Endothelial cell of umbilical vein (primary cell): ENCODE results near the gene CSRP1. TPM values are rescaled to one million over a fixed set of nuclear protein-coding genes. Genes with fewer than 3 reads are reported as not detected.
A peak's percentile ranks its signal among the peaks of the same experiment; 100 is the strongest.

ENCODE experiments used
- BruUV-seq: library from RNA; stranded (reverse); fragments of 400-500 nt; replicated peaks from 2 replicates; lab custom pipeline; 2021; lab: Mats Ljungman, UMichigan
- CTCF ChIA-PET: fragments of 300-600, 350-600 bp; sonication (Branson Sonifier 250); formaldehyde crosslinking; loops from one replicate; lab custom pipeline; 2021; ENCODE audit warnings: antibody characterized with exemption, inconsistent platforms; lab: Charles Lee
- POLR2A ChIA-PET: fragments of 300-600, 350-600 bp; sonication (Branson Sonifier 250); formaldehyde crosslinking; loops from one replicate; lab custom pipeline; 2021; ENCODE audit warnings: antibody characterized with exemption, inconsistent platforms; lab: Charles Lee
- DNase-seq: peaks from one replicate; pipeline ENCODE4 v3.0.0-alpha.2; 2011; ENCODE audit warnings: low read depth, low spot score
- FAIRE-seq: peaks from 2 replicates; lab custom pipeline; 2011; peaks lifted over from hg19 to GRCh38; lab: Jason Lieb, UNC
- H2AFZ ChIP-seq: 2 replicates; pipeline ENCODE4 v1.6.0; 2012; ENCODE audit warnings: low read depth, low read length, control low read depth, inconsistent platforms
- H3K27ac ChIP-seq: 2 replicates; pipeline ENCODE4 v1.5.1; 2011; ENCODE audit warnings: low read depth, mild to moderate bottlenecking, control low read depth, low read length, moderate library complexity; ENCODE audit not compliant: insufficient read depth
- H3K27me3 ChIP-seq, 2 experiments: 2 replicates each; pipeline versions ENCODE4 v1.6.0 to v1.6.1; 2011; ENCODE audit warnings: low read length in 2 of 2, mixed read lengths in 1 of 2; ENCODE audit not compliant: control insufficient read depth in 2 of 2, insufficient read depth in 2 of 2
- H3K36me3 ChIP-seq, 2 experiments: 2 replicates in 1 of 2; 3 replicates in 1 of 2; pipeline ENCODE4 v1.5.1; 2011; ENCODE audit warnings: low read length in 2 of 2, mild to moderate bottlenecking in 1 of 2, moderate library complexity in 1 of 2; ENCODE audit not compliant: control insufficient read depth in 2 of 2, insufficient read depth in 2 of 2; ENCODE audit errors: extremely low read depth in 1 of 2
- H3K4me1 ChIP-seq: 3 replicates; pipeline ENCODE4 v1.5.1; 2011; ENCODE audit warnings: mild to moderate bottlenecking, low read length; ENCODE audit not compliant: control insufficient read depth, insufficient read depth; ENCODE audit errors: extremely low read depth
- H3K4me2 ChIP-seq: 2 replicates; pipeline ENCODE4 v1.6.1; 2011; ENCODE audit warnings: low read length, control low read depth, mixed read lengths; ENCODE audit not compliant: insufficient read depth
- H3K4me3 ChIP-seq, 3 experiments: fragments of 200-600 bp in 1 of 3; sonication (generic), shearing (Covaris generic) in 1 of 3; replicated peaks in 1 of 3; 2 replicates each; pipeline ENCODE4 v1.5.1; 2011 to 2016; ENCODE audit warnings: control low read depth in 3 of 3, low read length in 3 of 3, mild to moderate bottlenecking in 2 of 3, inconsistent platforms in 1 of 3, low read depth in 1 of 3, moderate library complexity in 1 of 3; ENCODE audit not compliant: insufficient read depth in 1 of 3
- H3K79me2 ChIP-seq: 2 replicates; pipeline ENCODE4 v1.6.0; 2012; ENCODE audit warnings: low read length, inconsistent platforms; ENCODE audit not compliant: control insufficient read depth, insufficient read depth
- H3K9ac ChIP-seq: replicated peaks from 2 replicates; pipeline ENCODE3; 2011; ENCODE audit warnings: low read length, control low read depth; ENCODE audit not compliant: insufficient read depth; ENCODE audit errors: extremely low read depth
- H3K9me1 ChIP-seq: replicated peaks from 3 replicates; pipeline ENCODE4 v1.6.0; 2011; ENCODE audit warnings: mild to moderate bottlenecking, low read length; ENCODE audit not compliant: control insufficient read depth, insufficient read depth; ENCODE audit errors: extremely low read depth
- H3K9me3 ChIP-seq: replicated peaks from 2 replicates; pipeline ENCODE4 v1.5.1; 2012; ENCODE audit warnings: low read length, inconsistent platforms; ENCODE audit not compliant: control insufficient read depth, insufficient read depth
- H4K20me1 ChIP-seq: replicated peaks from 2 replicates; pipeline ENCODE3; 2011; ENCODE audit warnings: mild to moderate bottlenecking, low read length; ENCODE audit not compliant: control insufficient read depth, insufficient read depth; ENCODE audit errors: extremely low read depth
- EZH2 ChIP-seq: IDR thresholded peaks from 2 replicates; pipeline ENCODE4 v1.6.1; 2012; ENCODE audit warnings: borderline replicate concordance, low read depth, mild to moderate bottlenecking, moderate library complexity, low read length, inconsistent platforms; ENCODE audit not compliant: severe bottlenecking
- FOS ChIP-seq: IDR thresholded peaks from 2 replicates; pipeline ENCODE4 v1.6.1; 2011; ENCODE audit warnings: mild to moderate bottlenecking, low read length, moderate library complexity, borderline replicate concordance; ENCODE audit not compliant: insufficient read depth
- GATA2 ChIP-seq: IDR thresholded peaks from 2 replicates; pipeline ENCODE4 v1.7.0; 2011; ENCODE audit warnings: low read depth, mild to moderate bottlenecking, moderate library complexity, mixed read lengths, low read length; ENCODE audit not compliant: insufficient read length, insufficient read depth
- JUN ChIP-seq: IDR thresholded peaks from 2 replicates; pipeline ENCODE4 v1.6.1; 2011; ENCODE audit warnings: borderline replicate concordance, low read depth; ENCODE audit not compliant: insufficient read length, insufficient read depth
- MYC ChIP-seq: IDR thresholded peaks from one replicate; pipeline ENCODE4 v1.6.1; 2011; ENCODE audit warnings: mild to moderate bottlenecking, low read depth, low read length
- POLR2A ChIP-seq: IDR thresholded peaks from 2 replicates; pipeline ENCODE4 v1.6.1; 2012; ENCODE audit warnings: low read depth, mild to moderate bottlenecking, control low read depth, low read length
- POLR2AphosphoS5 ChIP-seq: IDR thresholded peaks from 2 replicates; pipeline ENCODE4 v1.6.1; 2012; ENCODE audit warnings: low read depth, mild to moderate bottlenecking, control low read depth, low read length, moderate library complexity; ENCODE audit not compliant: insufficient read depth
- dilution Hi-C: fragments of 300-500 bp; cut with MboI; formaldehyde crosslinking; loops from one replicate; pipeline ENCODE4 v1.15.0; 2019; ENCODE audit warnings: low sequenced_read_pairs; ENCODE audit not compliant: extremely low pct_ligation_motif_present
- intact Hi-C: fragments of 100-400 bp; cut with micrococcal nuclease; formaldehyde crosslinking; loops from one replicate; pipeline ENCODE4 v1.10.0; 2022
- polyA plus RNA-seq, 4 experiments: library from polyadenylated mRNA; depleted of rRNA in 3 of 4; stranded (reverse) in 3 of 4; unstranded in 1 of 4; fragments of >200 nt; gene quantifications; 2 replicates each; pipeline versions ENCODE4 v1.2.1 to v1.2.3, GENCODE V29; 2011 to 2012; ENCODE audit warnings: missing spikeins in 1 of 4
- total RNA-seq: library from RNA; stranded (reverse); gene quantifications from 2 replicates; pipeline ENCODE4 v1.2.3, GENCODE V29; 2021
- TF ChIP-seq, protein P1 (sequence below): IDR thresholded peaks from 2 replicates; pipeline ENCODE4 v1.6.1; 2011; ENCODE audit not compliant: insufficient read depth, insufficient read length
- TF ChIP-seq, protein P2 (sequence below), 2 donors: IDR thresholded peaks; 1 replicate in 1 of 2; 2 replicates in 1 of 2; pipeline ENCODE4 v1.5.1; 2011; ENCODE audit warnings: low read length in 2 of 2, mild to moderate bottlenecking in 2 of 2, moderate library complexity in 2 of 2, control low read depth in 1 of 2, inconsistent platforms in 1 of 2, low read depth in 1 of 2; ENCODE audit not compliant: insufficient read depth in 1 of 2; ENCODE audit errors: extremely low read depth in 1 of 2

CSRP1 gene
- total and polyA plus RNA-seq, 2 donors (not counting 3 experiments of a cell fraction or from before 2014, with no cell fraction given), result 393 to 510 TPM

DNA sequence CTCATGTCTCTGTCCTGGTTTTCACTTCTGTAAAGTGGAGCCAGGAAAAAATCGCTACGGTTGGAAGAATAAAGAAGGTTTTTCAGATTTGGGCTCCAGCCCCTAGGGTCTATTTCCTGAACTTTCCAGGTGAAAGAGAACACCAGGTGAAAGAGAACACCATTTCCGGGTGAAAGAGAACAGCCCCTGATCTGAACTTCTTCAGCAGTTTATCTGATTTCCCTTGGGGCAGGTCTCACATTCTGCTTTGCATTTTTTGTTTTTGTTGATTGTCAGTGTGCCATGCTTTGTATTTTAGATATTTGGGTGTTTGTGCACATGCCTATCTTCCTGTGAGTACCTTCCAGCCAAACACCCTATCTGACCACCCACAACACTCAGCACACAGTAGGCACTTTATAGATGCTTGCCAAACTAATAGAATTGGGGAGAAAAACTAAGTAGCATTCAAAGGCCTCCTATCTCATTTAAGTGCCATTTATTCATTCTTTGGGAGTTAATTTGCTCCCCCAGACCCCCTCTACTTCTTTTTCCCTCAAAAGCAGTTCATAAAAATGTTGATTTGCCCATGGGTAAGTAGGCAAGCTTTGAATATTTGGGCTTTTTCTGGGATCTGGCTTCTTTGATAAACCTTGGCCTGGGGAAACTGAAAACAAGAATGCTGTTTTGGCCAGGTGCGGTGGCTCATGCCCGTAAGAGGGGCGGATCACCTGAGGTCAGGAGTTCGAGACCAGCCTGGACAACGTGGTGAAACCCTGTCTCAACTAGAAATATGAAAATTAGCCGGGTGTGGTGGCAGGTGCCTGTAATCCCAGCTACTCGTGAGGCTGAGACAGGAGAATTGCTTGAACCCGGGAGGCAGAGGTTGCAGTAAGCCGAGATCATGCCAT, 34.2 kb upstream of the CSRP1 start:
- dilution Hi-C loops (no loop called here), intact Hi-C loops (no loop called here)
- FAIRE-seq, result no peak
- H3K27me3 ChIP-seq, result no peaks in the 10 kb centered on the region
- H3K9me1 ChIP-seq, result no peaks in the 10 kb centered on the region
- H3K9ac ChIP-seq, result peak overlapping the region; percentile 88
- H3K36me3 ChIP-seq, result no peaks in the 10 kb centered on the region
- peak overlapping the region; percentile 93 for H3K27ac ChIP-seq
- ChIA-PET CTCF (interaction anchor here (0.8 to 3.9 kb wide), 10 partner anchors 10 to 254 kb away, joined by 3 to 16 read pairs (median 5); no protein-coding TSS in a partner anchor), POLR2A (interaction anchor here (0.6 kb wide), 1 partner anchor 238 kb away, joined by 3 read pairs; no protein-coding TSS in a partner anchor)
- peaks cover 67% of the 10 kb centered on the region for H3K79me2 ChIP-seq
- H3K9me3 ChIP-seq, result no peaks in the 10 kb centered on the region
- no peak for DNase-seq
- no peaks in the 10 kb centered on the region for H4K20me1 ChIP-seq
- BruUV-seq, result TSS peak; percentile 32
- peak overlapping the region; percentile 90 for H3K4me2 ChIP-seq
- H3K4me1 ChIP-seq, result peaks cover 65% of the 10 kb centered on the region
- no peak overlapping the region for H2AFZ ChIP-seq
- TF ChIP-seq GATA2 (no peak), JUN (no peak), MYC (no peak), POLR2A (no peak), POLR2AphosphoS5 (no peak), FOS (no peak), EZH2 (no peak)
- TF ChIP-seq, protein P1, sequence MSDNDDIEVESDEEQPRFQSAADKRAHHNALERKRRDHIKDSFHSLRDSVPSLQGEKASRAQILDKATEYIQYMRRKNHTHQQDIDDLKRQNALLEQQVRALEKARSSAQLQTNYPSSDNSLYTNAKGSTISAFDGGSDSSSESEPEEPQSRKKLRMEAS, result no peak
- TF ChIP-seq, protein P2, sequence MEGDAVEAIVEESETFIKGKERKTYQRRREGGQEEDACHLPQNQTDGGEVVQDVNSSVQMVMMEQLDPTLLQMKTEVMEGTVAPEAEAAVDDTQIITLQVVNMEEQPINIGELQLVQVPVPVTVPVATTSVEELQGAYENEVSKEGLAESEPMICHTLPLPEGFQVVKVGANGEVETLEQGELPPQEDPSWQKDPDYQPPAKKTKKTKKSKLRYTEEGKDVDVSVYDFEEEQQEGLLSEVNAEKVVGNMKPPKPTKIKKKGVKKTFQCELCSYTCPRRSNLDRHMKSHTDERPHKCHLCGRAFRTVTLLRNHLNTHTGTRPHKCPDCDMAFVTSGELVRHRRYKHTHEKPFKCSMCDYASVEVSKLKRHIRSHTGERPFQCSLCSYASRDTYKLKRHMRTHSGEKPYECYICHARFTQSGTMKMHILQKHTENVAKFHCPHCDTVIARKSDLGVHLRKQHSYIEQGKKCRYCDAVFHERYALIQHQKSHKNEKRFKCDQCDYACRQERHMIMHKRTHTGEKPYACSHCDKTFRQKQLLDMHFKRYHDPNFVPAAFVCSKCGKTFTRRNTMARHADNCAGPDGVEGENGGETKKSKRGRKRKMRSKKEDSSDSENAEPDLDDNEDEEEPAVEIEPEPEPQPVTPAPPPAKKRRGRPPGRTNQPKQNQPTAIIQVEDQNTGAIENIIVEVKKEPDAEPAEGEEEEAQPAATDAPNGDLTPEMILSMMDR (IDR thresholded peaks at IDR 0.05; ENCODE audit: extremely low read depth in 1 of 2, insufficient read depth in 1 of 2, low read depth in 1 of 2, low read length in 2 of 2), result no peak
- peak overlapping the region in 2 of 3 experiments; percentile 85 to 90 for H3K4me3 ChIP-seq
